ENCODE results near the gene ZBTB49. TPM values are rescaled to one million over a fixed set of nuclear protein-coding genes. Genes with fewer than 3 reads are reported as not detected.

ZBTB49 gene
- 2.1 and 3.7 TPM in 2 replicates for total RNA-seq

GRCh38 chr4:4289941-4290850 lies at the start of gene ZBTB49, which contains the start of gene LYAR:
TSS of gene ZBTB49 (plus strand) at chr4:4290251. CDS start at chr4:4299946, 9,695 bp downstream.
TSS of gene LYAR (minus strand) at chr4:4290154. CDS start at chr4:4283742, 6,412 bp downstream.

GRCh38 chr4:4248029-4248884 lies 41.8 kb upstream of the ZBTB49 start, which contains the start of gene TMEM128:
TSS of gene TMEM128 (minus strand) at chr4:4248223. CDS start at chr4:4248202, 21 bp downstream.

Other genes starting within 250 kb of the ZBTB49 start
- not detected in 2 replicates for gene OTOP1, start 63.3 kb upstream of the ZBTB49 start, total RNA-seq
- 24.3 and 39.8 TPM in 2 replicates for gene TMEM128, start 42.0 kb upstream of the ZBTB49 start, total RNA-seq
- gene LYAR, start 97 bp upstream of the ZBTB49 start, total RNA-seq, result 6.3 and 12.0 TPM in 2 replicates
- gene NSG1, start 96.9 kb downstream of the ZBTB49 start, total RNA-seq, result 0.80 and 5.3 TPM in 2 replicates

Data from epithelial cell of alveolus of lung (primary cell).